Peyer's patch (tissue), 4 donors: ENCODE results near the gene KRT24.

Experiments used
- CTCF ChIP-seq, 6 experiments: fragments of 450-650 bp in 4 of 6; fragments of 200-600 bp in 2 of 6; sonication (generic) in 1 of 6; IDR thresholded peaks; one replicate each; pipeline ENCODE4 v1.5.1; 2017 to 2019; ENCODE audit warnings: antibody characterized with exemption in 6 of 6, mild to moderate bottlenecking in 3 of 6, moderate library complexity in 1 of 6
- POLR2A ChIP-seq, 2 donors: fragments of 450-650 bp; IDR thresholded peaks; one replicate each; pipeline ENCODE4 v1.5.1; 2017; ENCODE audit warnings: antibody characterized with exemption in 2 of 2, mild to moderate bottlenecking in 2 of 2, moderate library complexity in 2 of 2

- no peak for TF ChIP-seq CTCF (IDR thresholded peaks at IDR 0.05)
- no peak for TF ChIP-seq POLR2A (IDR thresholded peaks at IDR 0.05)
Observed at GRCh38 chr17:40730970-40731369, 27.4 kb upstream of the KRT24 start.
